GM21381 (cell line): ENCODE results near the gene LENG9.
"Not testable (repeated sequence)": the region's sequence is repeated elsewhere in the genome, so short reads cannot be mapped to it uniquely, and the experiment has no call there.

Experiments
- ATAC-seq: cut with Tn5 transposase; IDR thresholded peaks from one replicate; pipeline ENCODE4 v1.9.1; 2021; ENCODE audit warnings: mild to moderate bottlenecking, moderate library complexity; ENCODE audit not compliant: unreplicated experiment

Gene LENG9

DNA sequence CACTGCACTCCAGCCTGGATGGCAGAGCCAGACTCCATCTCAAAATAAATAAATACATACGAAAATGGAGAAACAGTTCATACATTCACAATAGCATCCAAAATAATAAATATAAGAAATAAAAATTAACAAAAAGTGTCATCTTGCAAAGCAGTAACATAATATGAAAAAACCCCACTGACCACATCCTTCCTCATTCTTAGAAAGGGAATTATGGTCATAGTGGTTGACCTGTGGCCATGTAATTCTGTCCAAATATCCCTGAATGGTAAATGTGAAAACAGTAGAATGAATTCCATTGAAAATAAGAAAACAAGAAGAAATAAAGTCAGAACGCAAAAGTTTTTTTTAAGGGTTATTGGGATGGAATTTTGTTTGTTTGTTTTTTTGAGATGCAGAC lies 16.5 kb upstream of the LENG9 start:
- ATAC-seq, result no peak

DNA sequence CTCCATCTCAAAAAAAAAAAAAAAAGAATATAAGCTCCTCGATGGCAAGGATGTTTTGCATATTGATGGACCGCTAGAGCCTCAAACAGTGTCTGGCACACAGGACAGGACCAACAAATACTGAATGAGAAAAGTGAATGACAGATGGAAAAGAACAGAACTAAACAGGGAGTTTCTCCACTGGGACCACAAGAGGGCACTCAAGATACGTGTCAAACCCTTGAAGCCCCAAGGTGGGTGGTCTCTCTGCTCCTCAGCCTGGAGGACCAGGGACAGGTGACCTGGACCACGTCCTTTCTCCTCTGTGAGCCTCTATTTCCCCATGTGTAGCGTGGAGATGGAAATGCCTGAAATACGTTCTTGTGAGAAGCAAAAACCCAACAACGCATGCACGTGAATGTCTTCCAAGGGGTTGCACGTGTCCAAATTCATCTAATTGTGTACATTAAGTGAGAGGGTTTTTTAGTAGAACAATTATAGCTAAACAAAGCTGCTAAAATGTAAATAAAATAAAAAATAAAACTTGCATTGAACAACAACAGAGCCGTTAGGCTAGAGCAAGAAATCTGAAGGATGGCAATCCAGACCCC lies 15.2 kb upstream of the LENG9 start:
- no peak for ATAC-seq

DNA sequence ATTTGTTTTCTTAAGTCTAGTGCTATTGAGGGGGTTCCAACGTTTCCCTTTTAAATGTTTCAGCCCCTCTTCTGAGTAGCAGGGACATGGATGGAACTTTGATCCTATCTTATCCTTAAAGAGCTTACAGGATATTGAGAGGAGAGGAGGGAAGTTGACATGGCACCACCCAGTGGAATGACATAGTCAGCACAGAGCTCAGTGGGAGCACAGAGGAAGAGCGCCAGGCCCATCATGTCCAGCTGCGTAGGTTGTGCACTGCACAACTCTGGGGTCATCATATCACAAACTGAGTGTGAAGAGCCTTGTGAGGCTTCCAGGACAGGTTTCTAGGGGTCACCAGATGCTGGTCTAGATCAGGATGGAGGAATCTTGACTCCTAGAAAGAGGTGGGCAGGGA lies 14.1 kb upstream of the LENG9 start:
- ATAC-seq, result no peak

DNA sequence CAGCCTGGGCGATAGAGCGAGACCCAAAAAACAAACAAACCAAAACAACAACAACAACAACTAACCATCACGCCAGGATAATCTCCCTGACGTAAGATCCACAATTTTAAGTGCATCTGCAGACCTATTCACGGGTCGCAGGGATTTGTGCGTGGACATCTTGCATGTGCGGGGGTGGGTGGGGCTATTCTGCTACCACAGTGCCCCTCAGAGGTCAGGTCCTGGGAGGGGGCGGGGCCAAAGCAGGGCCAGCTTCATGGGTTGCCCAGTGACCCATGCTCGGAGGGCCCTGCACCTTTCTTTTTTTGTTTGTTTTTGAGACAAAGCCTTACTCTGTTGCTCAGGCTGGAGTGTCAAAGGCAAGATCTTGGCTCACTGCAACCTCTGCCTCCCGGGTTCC lies 12.1 kb upstream of the LENG9 start:
- no peak for ATAC-seq

DNA sequence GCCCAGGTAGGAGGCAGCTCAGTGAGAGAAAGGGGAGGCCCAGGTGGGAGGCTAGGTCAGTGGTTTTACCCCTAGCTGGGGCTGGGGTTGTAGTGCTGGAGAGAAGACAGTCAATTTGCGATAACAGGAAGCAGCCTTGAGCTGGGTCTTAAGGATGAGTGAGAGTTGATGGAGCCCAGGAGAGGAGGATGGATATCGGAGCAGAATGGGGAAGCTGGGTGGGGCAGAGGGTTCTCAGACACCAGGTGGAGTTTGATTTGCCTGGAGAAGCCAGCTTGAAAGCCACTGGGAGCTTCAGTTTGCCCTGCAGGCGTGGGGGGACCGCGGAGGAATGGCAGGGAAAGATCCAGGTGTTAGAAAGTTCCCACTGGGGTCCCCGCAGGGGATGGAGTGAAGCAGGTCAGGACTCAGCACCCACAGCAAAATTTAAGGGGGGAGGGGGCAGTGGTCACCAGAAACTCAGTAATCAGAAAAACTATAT lies 10.4 kb upstream of the LENG9 start:
- no peak for ATAC-seq

DNA sequence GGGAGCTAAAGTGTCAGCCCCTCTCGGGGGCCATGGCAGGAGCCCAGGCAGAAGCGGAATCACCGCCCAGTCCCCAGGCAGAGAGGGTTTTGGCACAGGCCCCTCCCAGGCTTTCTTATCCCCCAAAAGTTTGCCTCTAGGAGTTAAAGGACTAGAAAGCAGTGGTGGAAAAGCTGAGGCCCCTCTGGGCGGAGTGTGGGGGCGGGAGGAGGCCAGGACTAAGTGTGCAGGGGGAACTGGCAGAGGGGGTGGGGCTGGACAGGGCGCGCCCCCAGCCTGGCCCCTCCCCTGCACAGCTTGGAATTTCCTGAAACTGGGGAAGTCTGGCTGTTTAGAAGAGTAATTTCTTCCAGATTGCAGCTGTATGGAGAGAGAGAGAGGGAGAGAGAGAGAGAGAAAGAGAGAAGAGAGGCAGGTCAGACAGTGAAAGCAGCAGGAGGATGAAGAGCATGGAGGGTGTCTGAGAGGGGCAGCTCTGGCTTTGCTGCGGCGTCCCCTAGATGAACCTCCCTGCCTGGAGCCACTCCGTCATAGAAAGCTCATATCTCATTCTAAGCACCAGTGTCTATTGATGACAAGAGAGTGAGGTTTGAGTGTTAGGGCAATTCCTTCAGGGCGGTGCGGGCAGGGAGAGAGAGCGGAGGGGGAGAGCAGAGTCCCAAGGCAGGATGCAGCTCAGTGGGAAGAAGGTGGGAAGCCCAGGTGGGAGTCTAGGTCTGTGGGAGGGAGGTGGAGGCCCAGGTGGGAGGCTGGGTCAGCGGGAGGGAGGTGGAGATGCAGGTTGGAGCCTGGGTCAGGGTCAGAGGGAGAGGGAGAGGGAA lies 9.7 kb upstream of the LENG9 start, which contains the start of gene CDC42EP5:
TSS of gene CDC42EP5 (minus strand) at position 226 of the 821 bp plus-strand sequence. CDS start 7,749 bp downstream, outside the sequence.
- ATAC-seq, result no peak

DNA sequence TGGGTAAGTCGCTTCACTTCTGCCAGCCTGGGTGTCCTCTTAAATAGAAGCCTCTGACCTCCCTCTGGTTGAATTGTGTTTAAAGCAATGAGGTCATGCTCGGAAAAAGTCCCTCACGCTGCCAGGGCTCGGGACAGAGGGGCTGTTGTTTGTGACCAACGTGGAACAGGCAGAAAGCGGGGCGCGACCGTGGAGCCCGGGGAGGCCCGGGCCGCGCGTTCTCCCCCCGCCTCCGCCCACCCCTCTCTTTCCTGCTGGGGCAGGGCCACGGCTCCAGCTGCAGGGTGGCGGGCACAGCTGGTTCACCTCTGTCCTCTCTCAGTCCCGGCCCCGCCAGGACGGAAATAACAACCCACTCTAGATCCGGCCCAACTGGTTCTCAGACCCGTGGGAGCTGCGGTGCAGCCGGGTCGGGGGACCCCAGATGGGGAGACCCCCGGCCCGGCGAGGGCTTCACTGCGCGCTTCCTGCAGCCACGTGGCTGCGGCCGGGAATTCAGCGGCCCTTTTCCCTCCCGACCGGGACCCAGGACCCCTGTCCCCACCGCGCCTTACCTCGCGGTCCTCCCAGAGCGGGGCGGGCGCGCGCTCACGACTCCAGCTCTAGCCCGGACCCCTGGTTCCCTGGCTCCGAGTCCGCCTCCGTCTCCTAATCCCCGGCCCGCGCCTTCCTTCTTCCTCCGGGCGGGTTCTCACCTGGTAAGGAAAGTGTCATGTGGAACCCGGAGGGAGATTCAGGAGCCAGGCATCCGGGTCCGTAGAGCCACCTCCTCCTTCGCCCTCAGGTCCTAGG lies 7.6 kb upstream of the LENG9 start:
- ATAC-seq, result no peak

DNA sequence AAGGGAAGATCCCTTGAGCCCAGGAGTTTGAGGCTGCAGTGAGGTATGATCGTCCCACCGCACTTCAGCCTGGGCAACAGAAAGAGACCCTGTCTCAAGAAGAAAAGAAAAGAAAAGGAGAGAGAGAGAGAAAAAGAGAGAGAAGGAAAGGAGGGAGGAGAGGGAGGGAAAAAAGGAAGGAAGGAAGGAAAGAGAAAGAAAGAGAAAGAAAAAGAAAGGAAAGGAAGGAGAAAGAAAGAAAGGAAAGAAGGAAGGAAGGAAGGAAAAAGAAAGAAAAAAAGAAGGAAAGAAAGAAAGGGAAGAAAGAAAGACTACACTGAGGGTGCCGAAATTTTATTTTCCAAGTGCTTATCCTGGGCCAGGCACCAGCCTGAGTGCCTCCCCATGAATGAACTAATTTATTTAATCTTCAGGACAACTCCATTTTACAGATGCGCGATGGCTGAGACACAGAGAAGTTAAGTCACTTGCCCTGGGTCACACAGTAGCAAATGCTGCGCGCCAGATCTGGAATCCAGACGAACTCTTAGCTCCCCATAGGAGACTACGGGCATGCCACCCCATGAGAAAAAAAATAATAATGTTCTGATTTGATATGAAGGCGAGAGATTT lies 6.8 kb upstream of the LENG9 start:
- no peak for ATAC-seq

DNA sequence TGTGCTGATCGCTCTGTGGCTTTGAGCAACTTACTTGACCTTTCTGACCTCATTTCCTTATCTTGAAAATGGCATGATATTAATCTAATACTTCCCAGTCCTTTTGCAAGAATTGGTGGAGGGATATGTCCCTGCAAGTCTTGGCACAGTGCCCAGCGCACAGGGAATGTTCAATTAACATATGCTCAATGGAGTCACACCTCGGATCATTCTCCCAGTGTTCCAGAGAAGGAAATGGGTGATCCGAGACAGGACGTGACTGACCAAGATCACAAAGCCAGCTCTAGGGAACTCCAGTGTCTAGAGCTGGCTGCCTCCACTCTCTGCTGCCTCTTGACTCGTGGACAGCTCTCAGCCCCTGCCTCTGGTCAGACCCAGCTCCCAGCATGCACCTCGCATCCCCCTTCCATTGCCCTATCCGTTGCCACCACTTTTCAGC lies 5.9 kb upstream of the LENG9 start:
- no peak for ATAC-seq

DNA sequence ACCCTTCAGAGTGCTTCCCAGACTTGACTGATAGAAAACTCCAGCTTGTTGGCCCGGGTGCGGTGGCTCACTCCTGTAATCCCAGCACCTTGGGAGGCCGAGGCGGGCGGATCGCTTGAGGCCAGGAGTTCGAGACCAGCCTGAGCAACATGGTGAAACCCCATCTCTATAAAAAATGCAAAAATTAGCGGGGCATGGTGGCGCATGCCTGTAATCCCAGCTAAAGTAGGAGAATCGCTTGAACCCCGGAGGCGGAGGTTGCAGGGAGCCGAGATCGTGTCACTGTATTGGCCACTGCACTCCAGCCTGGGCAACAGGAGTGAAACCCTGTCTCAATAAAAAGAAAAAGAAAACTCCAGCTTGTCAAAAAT lies 2.5 kb upstream of the LENG9 start:
- not testable (repeated sequence) for ATAC-seq

DNA sequence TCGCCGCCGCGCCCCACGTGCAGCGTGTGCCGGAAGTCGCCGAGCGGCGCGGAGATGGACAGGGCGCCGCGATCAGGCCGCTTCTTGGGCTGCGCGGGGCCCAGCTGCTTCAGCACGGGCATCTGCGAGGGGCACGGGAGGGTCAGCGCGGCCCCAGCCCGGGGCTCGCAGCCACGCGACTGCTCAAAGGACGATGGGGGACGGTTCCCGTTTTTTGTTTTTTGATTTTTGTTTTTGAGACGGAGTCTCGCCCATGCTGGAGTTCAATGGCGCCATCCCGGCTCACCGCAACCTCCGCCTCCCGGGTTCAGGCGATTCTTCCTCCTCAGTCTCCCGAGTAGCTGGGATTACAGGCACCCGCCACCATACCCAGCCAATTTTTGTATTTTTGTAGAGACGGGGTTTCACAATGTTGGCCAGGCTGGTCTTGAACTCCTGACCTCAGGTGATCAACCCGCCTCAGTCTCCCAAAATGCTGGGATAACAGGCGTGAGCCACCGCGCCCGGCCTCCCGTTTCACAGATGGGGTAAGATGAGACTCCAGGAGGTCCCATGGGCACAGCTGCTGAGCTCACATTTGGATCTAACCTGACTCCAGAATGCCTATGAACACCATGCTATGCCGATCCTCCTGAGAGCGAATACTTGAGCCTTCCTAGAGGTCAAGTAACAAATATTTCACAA lies 2.0 kb upstream of the LENG9 start:
- ATAC-seq, result no peak

DNA sequence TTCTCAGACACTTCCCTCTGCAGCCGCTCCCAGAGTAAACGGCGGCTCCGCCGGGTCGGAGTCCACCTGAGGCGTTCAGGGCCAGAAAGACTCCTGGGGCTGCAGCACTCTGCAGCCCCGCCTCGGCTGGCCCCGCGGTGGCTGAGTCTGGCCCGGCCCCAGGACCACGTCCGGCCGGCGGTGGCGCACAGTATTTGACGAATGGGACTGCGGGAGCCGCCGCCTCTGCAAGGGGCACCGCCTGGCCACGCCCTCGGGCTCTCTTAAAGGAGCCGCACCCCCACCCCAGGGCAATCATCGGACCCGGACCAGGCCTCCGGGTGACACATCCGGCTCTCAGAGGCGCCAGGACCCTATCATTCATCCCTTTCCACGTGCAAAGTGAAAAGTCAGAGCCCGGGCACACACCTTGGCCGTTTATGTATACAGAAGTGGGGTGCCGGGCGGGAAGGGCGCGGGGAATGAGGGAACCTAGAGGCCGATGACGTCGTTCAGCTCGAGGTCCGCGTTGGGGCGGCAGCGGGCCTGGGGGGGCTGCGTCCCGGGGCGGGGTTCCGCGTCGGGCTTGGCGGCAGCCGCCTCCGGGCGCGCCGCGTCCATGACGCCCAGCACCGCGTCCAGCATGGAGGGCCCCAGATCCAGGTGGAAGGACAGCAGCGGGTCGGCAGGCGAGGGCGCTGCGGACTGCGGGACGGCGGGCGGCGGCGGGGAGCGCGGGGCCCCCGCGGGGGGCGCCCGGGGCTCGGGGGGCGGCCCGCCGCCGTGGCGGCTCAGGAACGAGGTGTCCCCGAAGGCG lies 1.2 kb upstream of the LENG9 start:
- ATAC-seq, result peak; percentile 51

DNA sequence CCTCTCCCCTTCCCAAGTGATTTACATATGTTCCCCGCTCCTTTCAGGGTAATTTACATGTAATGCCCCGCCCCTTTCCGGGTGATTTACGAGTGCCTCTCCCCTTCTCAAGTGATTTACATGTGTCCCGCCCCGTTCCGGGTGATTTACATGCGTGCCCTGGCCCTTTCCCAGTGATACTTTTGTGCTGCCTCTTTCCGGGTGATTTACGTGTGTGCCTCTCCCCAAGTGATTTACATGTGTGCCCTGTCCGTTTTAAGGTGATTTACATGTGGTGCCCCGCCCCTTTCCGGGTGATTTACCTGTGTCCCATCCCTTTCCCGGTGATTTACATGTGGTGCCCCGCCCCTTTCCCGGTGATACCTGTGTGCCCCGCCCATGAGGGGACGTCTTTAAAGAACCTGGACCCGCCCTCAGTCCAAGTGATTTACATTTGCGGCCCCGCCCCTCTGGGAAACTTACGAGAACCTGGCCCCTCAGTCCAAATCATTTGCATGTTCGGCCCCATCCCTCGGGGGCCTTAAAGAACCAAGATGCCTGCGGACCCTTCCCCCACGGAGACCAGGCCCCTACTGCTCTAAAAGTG lies 559 bp upstream of the LENG9 start:
- ATAC-seq, result peak; percentile 34

DNA sequence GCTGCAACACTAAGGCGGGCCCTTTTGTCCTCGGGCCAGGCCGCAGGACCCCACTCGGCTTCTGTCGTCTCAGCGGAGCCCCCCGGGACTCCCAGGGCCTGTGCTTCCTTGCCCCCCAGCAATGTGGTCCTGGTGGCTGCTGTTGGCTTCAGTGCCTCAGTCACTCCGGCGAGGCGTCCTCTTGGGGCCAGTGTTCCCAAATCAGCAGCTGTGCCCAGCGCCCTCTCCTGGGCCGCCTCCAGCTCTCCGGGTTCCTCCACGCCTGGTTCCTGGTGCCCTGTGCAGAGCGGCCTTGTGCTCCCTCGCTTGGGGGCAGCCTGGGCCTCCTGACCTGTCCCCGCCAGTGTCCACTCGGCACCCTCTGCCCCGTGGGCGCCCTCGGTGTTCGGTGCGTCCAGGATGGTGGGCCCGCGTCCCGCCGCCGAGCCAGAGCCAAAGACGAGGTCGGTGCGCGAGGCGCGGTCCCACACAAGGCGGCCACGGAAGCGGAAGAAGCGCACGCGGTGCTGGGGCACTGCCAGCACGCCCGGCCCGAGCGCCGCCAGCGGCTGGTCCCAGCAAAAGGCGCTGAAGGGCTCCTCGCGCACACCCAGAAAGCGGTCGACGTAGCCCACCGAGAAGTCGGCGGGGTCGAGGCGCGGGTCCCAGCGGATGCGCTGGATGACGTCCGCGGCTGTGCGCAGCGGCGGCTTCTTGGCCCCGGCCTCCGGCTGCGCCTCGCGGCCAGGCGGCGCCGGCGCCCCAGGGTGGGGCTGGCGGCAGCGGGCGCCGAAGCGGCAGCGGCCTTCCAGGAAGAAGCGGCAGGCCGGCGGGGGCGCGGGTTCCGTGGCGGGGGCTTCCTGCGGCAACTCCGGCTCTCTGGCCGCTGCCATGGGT lies 685 bp downstream of the LENG9 start:
- peak; percentile 10 for ATAC-seq

DNA sequence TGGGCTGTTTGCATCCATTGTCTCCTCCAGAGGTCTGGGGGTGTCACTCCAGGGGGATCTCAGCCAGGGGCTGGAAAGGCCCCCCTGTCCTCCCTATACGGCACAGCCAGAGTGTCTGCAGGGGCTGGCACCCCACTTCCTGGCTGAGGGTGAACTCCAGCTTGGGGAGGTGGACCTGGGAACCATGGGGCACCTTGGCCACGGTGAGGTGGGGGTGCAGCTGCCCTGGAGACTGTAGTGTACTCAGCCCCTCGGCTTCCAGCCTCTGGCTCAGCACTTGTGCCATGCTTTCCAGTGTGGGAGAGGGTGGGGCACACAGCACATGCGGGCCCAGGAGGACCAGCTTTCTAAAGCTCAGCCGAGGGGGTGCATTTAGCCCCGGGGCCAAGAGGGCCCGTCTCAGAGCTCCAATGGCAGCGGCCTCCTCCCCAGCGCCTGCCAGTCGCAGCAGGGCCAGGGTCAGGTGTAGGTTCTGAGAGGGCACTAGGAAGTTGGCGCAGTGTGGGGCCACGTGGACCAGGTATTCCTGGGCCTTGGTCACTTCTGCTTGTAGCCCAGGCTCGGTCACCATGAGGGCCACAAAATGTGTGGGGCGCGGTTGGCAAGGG lies 1.4 kb downstream of the LENG9 start:
- no peak for ATAC-seq

DNA sequence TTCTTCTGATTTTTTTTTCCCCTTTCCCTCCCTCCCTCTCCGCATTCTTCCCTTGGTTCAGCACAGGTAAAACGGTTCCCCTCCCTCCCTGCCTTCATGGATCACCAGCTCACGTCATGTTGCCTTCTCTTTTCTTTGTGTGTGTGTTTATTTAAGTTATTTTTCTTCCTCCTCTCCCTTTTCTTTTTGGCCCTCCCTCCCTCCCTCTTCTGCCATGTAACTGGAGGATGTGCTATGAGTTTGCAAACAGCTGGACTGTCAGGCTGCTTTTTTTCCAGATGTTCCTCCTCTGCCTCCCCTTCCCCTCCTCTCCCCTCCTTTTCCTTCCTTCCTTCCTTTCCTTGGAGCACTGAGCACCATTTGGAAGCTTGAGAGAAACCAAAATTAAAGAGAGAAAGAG lies 2.0 kb downstream of the LENG9 start:
- no peak for ATAC-seq

DNA sequence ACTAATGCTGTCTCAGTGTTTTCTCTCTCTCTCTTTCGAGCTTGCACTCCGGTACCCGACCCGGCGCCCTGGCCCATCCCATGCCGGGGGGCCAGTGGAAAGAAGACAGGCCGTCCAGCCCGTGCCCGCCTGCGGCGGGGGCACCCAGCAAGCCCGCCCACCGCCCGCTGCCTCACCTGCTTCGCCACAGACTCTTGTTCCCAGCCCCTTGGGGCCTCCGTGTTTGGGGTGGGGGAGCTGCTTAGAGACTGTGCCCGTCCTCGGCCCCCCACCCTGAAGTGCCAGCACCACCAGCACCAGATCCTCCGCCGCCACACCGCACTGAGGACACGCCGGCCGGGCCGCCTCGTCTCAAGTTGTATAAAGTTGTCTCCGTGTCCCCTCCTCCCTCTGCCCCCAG lies 2.4 kb downstream of the LENG9 start:
- ATAC-seq, result no peak
